Body of pancreas (tissue), 4 donors: ENCODE results near the gene VIP. TPM values are rescaled to one million over a fixed set of nuclear protein-coding genes. Genes with fewer than 3 reads are reported as not detected.

Experiments used
- ATAC-seq: fragments of 150-250 bp; one replicate; pipeline ENCODE4 v1.9.1; 2016
- DNase-seq, 4 donors: peaks; one replicate each; pipeline ENCODE4 v3.0.0-alpha.2; 2019
- H3K27ac ChIP-seq, 4 donors: fragments of 200-600 bp; sonication (generic); 1 replicate in 3 of 4; 2 replicates in 1 of 4; pipeline versions ENCODE4 v1.5.1 to v1.6.1; 2016 to 2019; ENCODE audit warnings: mild to moderate bottlenecking in 1 of 4, mixed read lengths in 1 of 4, moderate library complexity in 1 of 4
- H3K27me3 ChIP-seq, 2 donors: fragments of 200-600 bp; sonication (generic); one replicate each; pipeline ENCODE4 v1.6.0; 2016; ENCODE audit warnings: mild to moderate bottlenecking in 1 of 2
- H3K36me3 ChIP-seq, 2 donors: fragments of 200-600 bp; sonication (generic); replicated peaks in 1 of 2; 2 replicates each; pipeline ENCODE4 v1.5.1; 2016; ENCODE audit warnings: low read depth in 2 of 2; ENCODE audit not compliant: insufficient read depth in 1 of 2
- H3K4me1 ChIP-seq: fragments of 200-600 bp; sonication (generic); one replicate; pipeline ENCODE4 v1.6.0; 2016
- H3K4me3 ChIP-seq, 2 donors: fragments of 200-600 bp; sonication (generic); 1 replicate in 1 of 2; 2 replicates in 1 of 2; pipeline ENCODE4 v1.5.1; 2016 to 2019
- H3K9me3 ChIP-seq, 3 donors: fragments of 200-600 bp; sonication (generic); 1 replicate in 2 of 3; 2 replicates in 1 of 3; pipeline ENCODE4 v1.5.1; 2016
- POLR2A ChIP-seq, 3 donors: fragments of 450-650 bp; IDR thresholded peaks; one replicate each; pipeline ENCODE4 v1.6.1; 2016; ENCODE audit warnings: antibody characterized with exemption in 3 of 3, mild to moderate bottlenecking in 2 of 3
- WGBS, 2 donors: methylation state at CpG; one replicate each; pipeline ENCODE4 v1.1.5; 2017; 5-methylcytosine and 5-hydroxymethylcytosine counted together
- intact Hi-C: fragments of 100-400 bp; cut with DNase I; formaldehyde crosslinking; loops from one replicate; pipeline ENCODE4 v1.15.1; 2023
- total RNA-seq, 2 donors: library from RNA; depleted of rRNA; stranded (reverse); fragments of >200 nt; gene quantifications; one replicate each; pipeline ENCODE4 v1.1.0, GENCODE V29; 2016
- TF ChIP-seq, protein P1 (sequence below), 7 experiments: fragments of 450-650 bp in 4 of 7; fragments of 200-600 bp in 3 of 7; sonication (generic) in 3 of 7; IDR thresholded peaks; one replicate each; pipeline ENCODE4 v1.5.1; 2016 to 2019; ENCODE audit warnings: antibody characterized with exemption in 7 of 7

VIP gene
- total RNA-seq, 2 donors from 2014 or later = 16.6 TPM; not detected in 1

DNA sequence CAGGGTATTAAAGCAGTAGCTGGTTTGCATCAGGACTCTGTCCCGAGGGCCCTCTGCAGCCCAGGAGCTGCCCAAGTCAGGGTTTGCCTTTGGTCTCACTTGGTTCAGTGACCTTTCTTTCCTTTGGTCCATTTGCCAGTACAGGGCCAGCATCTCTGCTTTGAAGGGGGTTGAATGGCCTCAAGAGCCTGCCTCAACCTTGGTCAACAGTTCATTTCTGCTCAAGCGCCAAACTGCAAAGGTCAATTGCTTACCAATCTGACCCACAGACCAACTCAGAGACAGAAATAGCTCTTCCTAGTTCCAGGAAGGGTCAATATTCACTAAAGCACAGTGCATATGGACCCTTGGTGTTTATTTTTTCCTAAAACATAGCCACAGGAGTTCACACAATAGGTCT is 19.4 kb downstream of the VIP start:
- WGBS, 2 donors = 57 to 78% methylated on average over 2 of the region's 2 CpGs

GRCh38 chr6:152771061-152771687 is 20.6 kb downstream of the VIP start:
- H3K4me3 ChIP-seq = no peak overlapping the region

More for the DNA sequence above, 19.4 kb downstream of the VIP start:
- H3K27me3 ChIP-seq = no peaks in the 10 kb centered on the region
- no peak overlapping the region for H3K27ac ChIP-seq
- H3K9me3 ChIP-seq = no peaks in the 10 kb centered on the region
- intact Hi-C loops = no loop called here
- H3K36me3 ChIP-seq = no peaks in the 10 kb centered on the region
- no peak for ATAC-seq
- H3K4me3 ChIP-seq = no peak overlapping the region
- no peaks in the 10 kb centered on the region for H3K4me1 ChIP-seq
- no peak for DNase-seq
- TF ChIP-seq, protein P1, sequence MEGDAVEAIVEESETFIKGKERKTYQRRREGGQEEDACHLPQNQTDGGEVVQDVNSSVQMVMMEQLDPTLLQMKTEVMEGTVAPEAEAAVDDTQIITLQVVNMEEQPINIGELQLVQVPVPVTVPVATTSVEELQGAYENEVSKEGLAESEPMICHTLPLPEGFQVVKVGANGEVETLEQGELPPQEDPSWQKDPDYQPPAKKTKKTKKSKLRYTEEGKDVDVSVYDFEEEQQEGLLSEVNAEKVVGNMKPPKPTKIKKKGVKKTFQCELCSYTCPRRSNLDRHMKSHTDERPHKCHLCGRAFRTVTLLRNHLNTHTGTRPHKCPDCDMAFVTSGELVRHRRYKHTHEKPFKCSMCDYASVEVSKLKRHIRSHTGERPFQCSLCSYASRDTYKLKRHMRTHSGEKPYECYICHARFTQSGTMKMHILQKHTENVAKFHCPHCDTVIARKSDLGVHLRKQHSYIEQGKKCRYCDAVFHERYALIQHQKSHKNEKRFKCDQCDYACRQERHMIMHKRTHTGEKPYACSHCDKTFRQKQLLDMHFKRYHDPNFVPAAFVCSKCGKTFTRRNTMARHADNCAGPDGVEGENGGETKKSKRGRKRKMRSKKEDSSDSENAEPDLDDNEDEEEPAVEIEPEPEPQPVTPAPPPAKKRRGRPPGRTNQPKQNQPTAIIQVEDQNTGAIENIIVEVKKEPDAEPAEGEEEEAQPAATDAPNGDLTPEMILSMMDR (IDR thresholded peaks at IDR 0.05) = no peak
- no peak for TF ChIP-seq POLR2A (IDR thresholded peaks at IDR 0.05)

GRCh38 chr6:152775428-152775827 is 24.8 kb downstream of the VIP start:
- no peak for TF ChIP-seq POLR2A (IDR thresholded peaks at IDR 0.05)
- TF ChIP-seq, protein P1 (IDR thresholded peaks at IDR 0.05) = no peak
- H3K36me3 ChIP-seq = no peaks in the 10 kb centered on the region
- H3K9me3 ChIP-seq = no peaks in the 10 kb centered on the region
- DNase-seq = no peak
- H3K27me3 ChIP-seq = no peaks in the 10 kb centered on the region
- H3K4me3 ChIP-seq = no peak overlapping the region
- no peak overlapping the region for H3K27ac ChIP-seq
- intact Hi-C loops = no loop called here
- ATAC-seq = no peak
- no peaks in the 10 kb centered on the region for H3K4me1 ChIP-seq

More at GRCh38 chr6:152771061-152771687, 20.6 kb downstream of the VIP start:
- intact Hi-C loops = no loop called here
- no peak overlapping the region for H3K27ac ChIP-seq
- no peaks in the 10 kb centered on the region for H3K9me3 ChIP-seq
- DNase-seq = no peak
- no peaks in the 10 kb centered on the region for H3K27me3 ChIP-seq
- 59 to 63% methylated on average over 5 of the region's 5 CpGs for WGBS, 2 donors
- H3K4me1 ChIP-seq = no peaks in the 10 kb centered on the region
- ATAC-seq = no peak
- no peaks in the 10 kb centered on the region for H3K36me3 ChIP-seq
- TF ChIP-seq, protein P1 (IDR thresholded peaks at IDR 0.05) = no peak
- no peak for TF ChIP-seq POLR2A (IDR thresholded peaks at IDR 0.05)

- Histone ChIP-seq H3K4me1 (no peaks in the 10 kb centered on the region), H3K36me3 (no peaks in the 10 kb centered on the region), H3K27ac (no peak overlapping the region), H3K9me3 (no peaks in the 10 kb centered on the region), H3K4me3 (no peak overlapping the region), H3K27me3 (no peaks in the 10 kb centered on the region)
- WGBS, 2 donors = 60 to 62% methylated on average over 3 of the region's 3 CpGs
- DNase-seq = no peak
- TF ChIP-seq POLR2A (IDR thresholded peaks at IDR 0.05) = no peak
- TF ChIP-seq, protein P1 (IDR thresholded peaks at IDR 0.05) = no peak
- no peak for ATAC-seq
- intact Hi-C loops = no loop called here
Observed at GRCh38 chr6:152776833-152777232, 26.2 kb downstream of the VIP start.

DNA sequence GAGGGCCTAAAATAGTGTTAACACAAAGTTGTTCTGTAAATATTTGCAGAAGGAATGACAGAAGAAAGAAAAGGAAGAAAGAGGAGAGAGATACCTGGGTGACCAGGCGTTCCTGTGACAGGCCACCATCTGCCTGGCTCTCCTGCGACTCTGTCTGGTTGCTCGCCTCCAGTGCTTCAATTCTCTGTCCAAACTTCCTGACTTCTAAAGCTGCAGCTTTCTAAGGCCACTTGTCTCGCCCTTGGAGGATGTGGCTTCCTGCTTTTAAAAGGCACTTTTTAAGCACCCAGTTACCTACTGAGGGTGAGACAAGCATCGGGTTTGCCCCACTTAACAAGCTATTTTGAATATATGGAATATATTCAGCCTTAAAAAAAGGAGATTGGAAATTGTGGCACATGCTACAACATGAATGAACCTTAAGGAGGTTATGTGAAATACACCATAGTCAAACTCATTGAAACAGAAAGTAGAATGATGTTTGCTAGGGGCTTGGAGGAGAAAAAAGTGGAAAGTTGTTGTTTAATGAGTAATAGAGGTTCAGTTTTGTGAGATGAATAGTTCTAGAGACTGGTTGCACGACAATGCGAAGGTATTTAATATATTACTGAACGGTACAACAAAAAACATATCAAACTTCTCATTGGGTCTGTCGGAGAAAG is 32.8 kb downstream of the VIP start:
- Histone ChIP-seq H3K27me3 (no peaks in the 10 kb centered on the region), H3K4me1 (no peaks in the 10 kb centered on the region), H3K27ac (no peak overlapping the region), H3K9me3 (no peaks in the 10 kb centered on the region), H3K4me3 (no peak overlapping the region), H3K36me3 (no peaks in the 10 kb centered on the region)
- ATAC-seq (no peak), DNase-seq (no peak)
- intact Hi-C loops = no loop called here
- TF ChIP-seq POLR2A (IDR thresholded peaks at IDR 0.05) = no peak
- TF ChIP-seq, protein P1 (IDR thresholded peaks at IDR 0.05) = no peak
- 51 to 63% methylated on average over 9 of the region's 9 CpGs for WGBS, 2 donors
